Measurements from ENCODE around the gene NAA10. TPM values are rescaled to one million over a fixed set of nuclear protein-coding genes. Genes with fewer than 3 reads are reported as not detected.

NAA10 gene
- total and polyA plus RNA-seq, 10 donors = 56.4 to 174 (median 87.8) TPM

GRCh38 chrX:153924149-153924861, 10.5 kb downstream of the NAA10 start:
- peak; percentile 88 for DNase-seq
- peak in 8 of 11 experiments; percentile 27 to 59 (median 42) for TF ChIP-seq CTCF (IDR thresholded peaks at IDR 0.05 in 8 of 11, conservative IDR thresholded peaks at IDR 0.05 in 3 of 11)
- peak; percentile 15 to 51 (median 50) for TF ChIP-seq POLR2AphosphoS5 (IDR thresholded peaks at IDR 0.05)
- TF ChIP-seq POLR2A (IDR thresholded peaks at IDR 0.05) = no peak
- Histone ChIP-seq H3K27me3 (replicated peaks in 1 of 7) (peaks cover 0 to 18% (median 0%) of the 10 kb centered on the region in 7 donors), H3K4me1 (peaks cover 18 to 80% (median 73%) of the 10 kb centered on the region in 6 donors), H3K9me3 (no peaks in the 10 kb centered on the region), H3K27ac (peak overlapping the region; percentile 27 to 99 (median 97)), H3K36me3 (peaks cover 0 to 28% (median 7%) of the 10 kb centered on the region in 6 donors), H3K4me3 (peak overlapping the region; percentile 1 to 71 (median 52))
- whole genome bisulfite sequencing, 5 donors = 1 to 35% (median 8%) methylated on average over 10 to 14 of the region's 14 CpGs
- intact Hi-C loops (cut with DNase I; ENCODE audit: low total_unique reads) = no loop called here

GRCh38 chrX:153922932-153923857, 11.6 kb downstream of the NAA10 start:
- Histone ChIP-seq H3K27me3 (replicated peaks in 1 of 7) (peaks cover 0 to 18% (median 0%) of the 10 kb centered on the region in 7 donors), H3K4me3 (peak overlapping the region in 5 of 8 donors; percentile 38 to 71 (median 55)), H3K9me3 (no peaks in the 10 kb centered on the region), H3K36me3 (peaks cover 0 to 38% (median 13%) of the 10 kb centered on the region in 6 donors), H3K4me1 (peaks cover 9 to 71% (median 65%) of the 10 kb centered on the region in 6 donors), H3K27ac (peak overlapping the region in 6 of 8 donors; percentile 32 to 99 (median 97))
- intact Hi-C loops (cut with DNase I; ENCODE audit: low total_unique reads) = no loop called here
- 40 to 64% (median 52%) methylated on average over 17 to 25 of the region's 25 CpGs for WGBS, 5 donors
- peak; percentile 86 for DNase-seq
- peak; percentile 9 to 20 (median 16) for TF ChIP-seq POLR2AphosphoS5 (IDR thresholded peaks at IDR 0.05)
- TF ChIP-seq CTCF (IDR thresholded peaks at IDR 0.05 in 8 of 11, conservative IDR thresholded peaks at IDR 0.05 in 3 of 11) = peak in 9 of 11 experiments; percentile 25 to 54 (median 47)
- no peak for TF ChIP-seq POLR2A (IDR thresholded peaks at IDR 0.05)

- H3K27ac ChIP-seq = peak overlapping the region in 6 of 8 donors; percentile 22 to 99 (median 97)
- 44 to 63% (median 53%) methylated on average over 18 to 40 of the region's 40 CpGs; no CpG with 5 or more reads in 1 of the 5 donors for WGBS, 5 donors
- intact Hi-C loops (cut with DNase I; ENCODE audit: low total_unique reads) = no loop called here
- peak overlapping the region in 3 of 8 donors; percentile 4 to 71 (median 11) for H3K4me3 ChIP-seq
- TF ChIP-seq POLR2AphosphoS5 (IDR thresholded peaks at IDR 0.05) = peak in 2 of 3 donors; percentile 44
- TF ChIP-seq POLR2A (IDR thresholded peaks at IDR 0.05) = no peak
- no peak for TF ChIP-seq CTCF (IDR thresholded peaks at IDR 0.05 in 8 of 11, conservative IDR thresholded peaks at IDR 0.05 in 3 of 11)
- H3K36me3 ChIP-seq = peaks cover 0 to 52% (median 17%) of the 10 kb centered on the region in 6 donors
- no peaks in the 10 kb centered on the region for H3K9me3 ChIP-seq
- peaks cover 0 to 18% (median 0%) of the 10 kb centered on the region in 7 donors for H3K27me3 ChIP-seq (replicated peaks in 1 of 7)
- H3K4me1 ChIP-seq = peaks cover 9 to 61% (median 55%) of the 10 kb centered on the region in 6 donors
- DNase-seq = peak; percentile 81
These were observed 13.1 kb downstream of the NAA10 start for GRCh38 chrX:153921511-153922446.

Measured in spleen (tissue), 11 donors.